Endothelial cell of umbilical vein (primary cell): ENCODE data around the gene LGALS8. TPM values are rescaled to one million over a fixed set of nuclear protein-coding genes. Genes with fewer than 3 reads are reported as not detected.

Experiments used
- BruUV-seq: library from RNA; stranded (reverse); fragments of 400-500 nt; replicated peaks from 2 replicates; lab custom pipeline; 2021; lab: Mats Ljungman, UMichigan
- CTCF ChIA-PET: fragments of 300-600, 350-600 bp; sonication (Branson Sonifier 250); formaldehyde crosslinking; loops from one replicate; lab custom pipeline; 2021; ENCODE audit warnings: antibody characterized with exemption, inconsistent platforms; lab: Charles Lee
- POLR2A ChIA-PET: fragments of 300-600, 350-600 bp; sonication (Branson Sonifier 250); formaldehyde crosslinking; loops from one replicate; lab custom pipeline; 2021; ENCODE audit warnings: antibody characterized with exemption, inconsistent platforms; lab: Charles Lee
- DNase-seq: peaks from one replicate; pipeline ENCODE4 v3.0.0-alpha.2; 2011; ENCODE audit warnings: low read depth, low spot score
- FAIRE-seq: peaks from 2 replicates; lab custom pipeline; 2011; peaks lifted over from hg19 to GRCh38; lab: Jason Lieb, UNC
- H2AFZ ChIP-seq: 2 replicates; pipeline ENCODE4 v1.6.0; 2012; ENCODE audit warnings: low read depth, low read length, control low read depth, inconsistent platforms
- H3K27ac ChIP-seq: 2 replicates; pipeline ENCODE4 v1.5.1; 2011; ENCODE audit warnings: low read depth, mild to moderate bottlenecking, control low read depth, low read length, moderate library complexity; ENCODE audit not compliant: insufficient read depth
- H3K27me3 ChIP-seq, 2 experiments: 2 replicates each; pipeline versions ENCODE4 v1.6.0 to v1.6.1; 2011; ENCODE audit warnings: low read length in 2 of 2, mixed read lengths in 1 of 2; ENCODE audit not compliant: control insufficient read depth in 2 of 2, insufficient read depth in 2 of 2
- H3K36me3 ChIP-seq, 2 experiments: 2 replicates in 1 of 2; 3 replicates in 1 of 2; pipeline ENCODE4 v1.5.1; 2011; ENCODE audit warnings: low read length in 2 of 2, mild to moderate bottlenecking in 1 of 2, moderate library complexity in 1 of 2; ENCODE audit not compliant: control insufficient read depth in 2 of 2, insufficient read depth in 2 of 2; ENCODE audit errors: extremely low read depth in 1 of 2
- H3K4me1 ChIP-seq: 3 replicates; pipeline ENCODE4 v1.5.1; 2011; ENCODE audit warnings: mild to moderate bottlenecking, low read length; ENCODE audit not compliant: control insufficient read depth, insufficient read depth; ENCODE audit errors: extremely low read depth
- H3K4me2 ChIP-seq: 2 replicates; pipeline ENCODE4 v1.6.1; 2011; ENCODE audit warnings: low read length, control low read depth, mixed read lengths; ENCODE audit not compliant: insufficient read depth
- H3K4me3 ChIP-seq, 3 experiments: fragments of 200-600 bp in 1 of 3; sonication (generic), shearing (Covaris generic) in 1 of 3; replicated peaks in 1 of 3; 2 replicates each; pipeline ENCODE4 v1.5.1; 2011 to 2016; ENCODE audit warnings: control low read depth in 3 of 3, low read length in 3 of 3, mild to moderate bottlenecking in 2 of 3, inconsistent platforms in 1 of 3, low read depth in 1 of 3, moderate library complexity in 1 of 3; ENCODE audit not compliant: insufficient read depth in 1 of 3
- H3K79me2 ChIP-seq: 2 replicates; pipeline ENCODE4 v1.6.0; 2012; ENCODE audit warnings: low read length, inconsistent platforms; ENCODE audit not compliant: control insufficient read depth, insufficient read depth
- H3K9ac ChIP-seq: replicated peaks from 2 replicates; pipeline ENCODE3; 2011; ENCODE audit warnings: low read length, control low read depth; ENCODE audit not compliant: insufficient read depth; ENCODE audit errors: extremely low read depth
- H3K9me1 ChIP-seq: replicated peaks from 3 replicates; pipeline ENCODE4 v1.6.0; 2011; ENCODE audit warnings: mild to moderate bottlenecking, low read length; ENCODE audit not compliant: control insufficient read depth, insufficient read depth; ENCODE audit errors: extremely low read depth
- H3K9me3 ChIP-seq: replicated peaks from 2 replicates; pipeline ENCODE4 v1.5.1; 2012; ENCODE audit warnings: low read length, inconsistent platforms; ENCODE audit not compliant: control insufficient read depth, insufficient read depth
- H4K20me1 ChIP-seq: replicated peaks from 2 replicates; pipeline ENCODE3; 2011; ENCODE audit warnings: mild to moderate bottlenecking, low read length; ENCODE audit not compliant: control insufficient read depth, insufficient read depth; ENCODE audit errors: extremely low read depth
- EZH2 ChIP-seq: IDR thresholded peaks from 2 replicates; pipeline ENCODE4 v1.6.1; 2012; ENCODE audit warnings: borderline replicate concordance, low read depth, mild to moderate bottlenecking, moderate library complexity, low read length, inconsistent platforms; ENCODE audit not compliant: severe bottlenecking
- FOS ChIP-seq: IDR thresholded peaks from 2 replicates; pipeline ENCODE4 v1.6.1; 2011; ENCODE audit warnings: mild to moderate bottlenecking, low read length, moderate library complexity, borderline replicate concordance; ENCODE audit not compliant: insufficient read depth
- GATA2 ChIP-seq: IDR thresholded peaks from 2 replicates; pipeline ENCODE4 v1.7.0; 2011; ENCODE audit warnings: low read depth, mild to moderate bottlenecking, moderate library complexity, mixed read lengths, low read length; ENCODE audit not compliant: insufficient read length, insufficient read depth
- JUN ChIP-seq: IDR thresholded peaks from 2 replicates; pipeline ENCODE4 v1.6.1; 2011; ENCODE audit warnings: borderline replicate concordance, low read depth; ENCODE audit not compliant: insufficient read length, insufficient read depth
- MYC ChIP-seq: IDR thresholded peaks from one replicate; pipeline ENCODE4 v1.6.1; 2011; ENCODE audit warnings: mild to moderate bottlenecking, low read depth, low read length
- POLR2A ChIP-seq: IDR thresholded peaks from 2 replicates; pipeline ENCODE4 v1.6.1; 2012; ENCODE audit warnings: low read depth, mild to moderate bottlenecking, control low read depth, low read length
- POLR2AphosphoS5 ChIP-seq: IDR thresholded peaks from 2 replicates; pipeline ENCODE4 v1.6.1; 2012; ENCODE audit warnings: low read depth, mild to moderate bottlenecking, control low read depth, low read length, moderate library complexity; ENCODE audit not compliant: insufficient read depth
- dilution Hi-C: fragments of 300-500 bp; cut with MboI; formaldehyde crosslinking; loops from one replicate; pipeline ENCODE4 v1.15.0; 2019; ENCODE audit warnings: low sequenced_read_pairs; ENCODE audit not compliant: extremely low pct_ligation_motif_present
- intact Hi-C: fragments of 100-400 bp; cut with micrococcal nuclease; formaldehyde crosslinking; loops from one replicate; pipeline ENCODE4 v1.10.0; 2022
- polyA plus RNA-seq, 4 experiments: library from polyadenylated mRNA; depleted of rRNA in 3 of 4; stranded (reverse) in 3 of 4; unstranded in 1 of 4; fragments of >200 nt; gene quantifications; 2 replicates each; pipeline versions ENCODE4 v1.2.1 to v1.2.3, GENCODE V29; 2011 to 2012; ENCODE audit warnings: missing spikeins in 1 of 4
- total RNA-seq: library from RNA; stranded (reverse); gene quantifications from 2 replicates; pipeline ENCODE4 v1.2.3, GENCODE V29; 2021
- TF ChIP-seq, protein P1 (sequence below), 2 donors: IDR thresholded peaks; 1 replicate in 1 of 2; 2 replicates in 1 of 2; pipeline ENCODE4 v1.5.1; 2011; ENCODE audit warnings: low read length in 2 of 2, mild to moderate bottlenecking in 2 of 2, moderate library complexity in 2 of 2, control low read depth in 1 of 2, inconsistent platforms in 1 of 2, low read depth in 1 of 2; ENCODE audit not compliant: insufficient read depth in 1 of 2; ENCODE audit errors: extremely low read depth in 1 of 2
- TF ChIP-seq, protein P2 (sequence below): IDR thresholded peaks from 2 replicates; pipeline ENCODE4 v1.6.1; 2011; ENCODE audit not compliant: insufficient read depth, insufficient read length

LGALS8 gene
- total and polyA plus RNA-seq, 2 donors (not counting 3 experiments of a cell fraction or from before 2014, with no cell fraction given): 45.6 to 49.9 TPM

DNA sequence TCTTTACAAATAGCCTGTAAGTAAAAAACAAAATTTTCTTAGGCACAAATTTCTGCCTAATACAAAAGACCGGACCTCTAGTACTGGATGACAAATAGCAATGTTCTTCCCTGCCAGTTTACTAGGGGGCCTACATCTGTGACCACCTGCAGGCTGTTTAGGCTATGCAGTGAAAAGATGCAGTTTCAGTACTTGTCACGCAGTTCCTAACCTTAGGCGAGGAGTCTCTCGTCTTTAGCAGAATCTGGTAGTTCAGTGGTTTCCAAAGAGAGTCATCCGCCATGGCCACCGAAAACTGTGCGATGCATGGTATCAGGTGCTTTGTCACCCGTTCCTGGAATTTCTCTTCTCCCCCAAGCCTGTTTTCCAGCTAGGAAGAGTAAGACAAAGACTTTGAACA, 29.6 kb downstream of the LGALS8 start:
- Histone ChIP-seq H3K9me1 (no peaks in the 10 kb centered on the region), H3K9me3 (no peaks in the 10 kb centered on the region), H2AFZ (no peak overlapping the region), H3K9ac (no peak overlapping the region), H3K27me3 (no peaks in the 10 kb centered on the region), H4K20me1 (no peaks in the 10 kb centered on the region), H3K4me3 (no peak overlapping the region), H3K4me1 (no peaks in the 10 kb centered on the region), H3K27ac (no peak overlapping the region), H3K36me3 (peaks cover 43 to 45% of the 10 kb centered on the region in 2 experiments), H3K79me2 (no peaks in the 10 kb centered on the region), H3K4me2 (no peak overlapping the region)
- no peak for DNase-seq
- ChIA-PET POLR2A (no interaction called here), CTCF (no interaction called here)
- intact Hi-C loops (no loop called here), dilution Hi-C loops (no loop called here)
- no TSS peak for BruUV-seq
- TF ChIP-seq EZH2 (no peak), POLR2AphosphoS5 (no peak), FOS (no peak), GATA2 (no peak), POLR2A (no peak), MYC (no peak), JUN (no peak)
- TF ChIP-seq, protein P1, sequence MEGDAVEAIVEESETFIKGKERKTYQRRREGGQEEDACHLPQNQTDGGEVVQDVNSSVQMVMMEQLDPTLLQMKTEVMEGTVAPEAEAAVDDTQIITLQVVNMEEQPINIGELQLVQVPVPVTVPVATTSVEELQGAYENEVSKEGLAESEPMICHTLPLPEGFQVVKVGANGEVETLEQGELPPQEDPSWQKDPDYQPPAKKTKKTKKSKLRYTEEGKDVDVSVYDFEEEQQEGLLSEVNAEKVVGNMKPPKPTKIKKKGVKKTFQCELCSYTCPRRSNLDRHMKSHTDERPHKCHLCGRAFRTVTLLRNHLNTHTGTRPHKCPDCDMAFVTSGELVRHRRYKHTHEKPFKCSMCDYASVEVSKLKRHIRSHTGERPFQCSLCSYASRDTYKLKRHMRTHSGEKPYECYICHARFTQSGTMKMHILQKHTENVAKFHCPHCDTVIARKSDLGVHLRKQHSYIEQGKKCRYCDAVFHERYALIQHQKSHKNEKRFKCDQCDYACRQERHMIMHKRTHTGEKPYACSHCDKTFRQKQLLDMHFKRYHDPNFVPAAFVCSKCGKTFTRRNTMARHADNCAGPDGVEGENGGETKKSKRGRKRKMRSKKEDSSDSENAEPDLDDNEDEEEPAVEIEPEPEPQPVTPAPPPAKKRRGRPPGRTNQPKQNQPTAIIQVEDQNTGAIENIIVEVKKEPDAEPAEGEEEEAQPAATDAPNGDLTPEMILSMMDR (IDR thresholded peaks at IDR 0.05; ENCODE audit: extremely low read depth in 1 of 2, insufficient read depth in 1 of 2, low read depth in 1 of 2, low read length in 2 of 2): no peak
- TF ChIP-seq, protein P2, sequence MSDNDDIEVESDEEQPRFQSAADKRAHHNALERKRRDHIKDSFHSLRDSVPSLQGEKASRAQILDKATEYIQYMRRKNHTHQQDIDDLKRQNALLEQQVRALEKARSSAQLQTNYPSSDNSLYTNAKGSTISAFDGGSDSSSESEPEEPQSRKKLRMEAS: no peak
- FAIRE-seq: no peak
